ENCODE data around the gene DPF3. TPM values are rescaled to one million over a fixed set of nuclear protein-coding genes. Genes with fewer than 3 reads are reported as not detected.

The DPF3 gene
- total RNA-seq, 3 donors from 2014 or later: 0.48 to 0.95 (median 0.71) TPM

GRCh38 chr14:72851635-72852034 is 42.3 kb downstream of the DPF3 start:
- H3K27me3 Mint-ChIP-seq (ENCODE audit: low read depth): peaks cover 13% of the 10 kb centered on the region
- DNase-seq (no peak), ATAC-seq (no peak)
- H3K9me3 Mint-ChIP-seq: no peaks in the 10 kb centered on the region
- no peaks in the 10 kb centered on the region for H3K4me1 Mint-ChIP-seq (ENCODE audit: low read depth)
- H3K36me3 Mint-ChIP-seq (ENCODE audit: insufficient read depth): no peaks in the 10 kb centered on the region
- no peak overlapping the region for H3K4me3 Mint-ChIP-seq

DNA sequence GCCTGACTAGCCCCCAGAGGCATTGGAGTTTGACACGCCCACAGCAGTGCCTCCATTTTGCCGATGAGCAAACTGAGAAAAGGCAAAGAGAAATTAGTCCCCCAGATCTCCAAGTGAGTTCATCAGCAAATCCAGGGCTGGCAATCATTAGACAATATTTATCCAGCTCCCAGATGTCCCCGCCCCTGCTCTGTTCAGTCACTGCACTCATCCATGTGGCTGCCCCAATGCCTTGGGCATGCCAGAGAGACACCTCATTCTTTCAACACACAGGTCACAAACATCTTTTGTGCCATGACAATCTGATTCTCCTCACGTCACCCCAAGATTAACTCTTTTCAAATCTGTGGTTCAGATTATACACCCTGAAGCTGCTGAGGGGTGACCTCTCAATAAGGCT is 43.5 kb downstream of the DPF3 start:
- H3K9me3 Mint-ChIP-seq: no peaks in the 10 kb centered on the region
- H3K4me3 Mint-ChIP-seq: no peak overlapping the region
- no peak for DNase-seq
- peaks cover 13% of the 10 kb centered on the region for H3K27me3 Mint-ChIP-seq (ENCODE audit: low read depth)
- H3K36me3 Mint-ChIP-seq (ENCODE audit: insufficient read depth): no peaks in the 10 kb centered on the region
- no peak for ATAC-seq
- H3K4me1 Mint-ChIP-seq (ENCODE audit: low read depth): no peaks in the 10 kb centered on the region

DNA sequence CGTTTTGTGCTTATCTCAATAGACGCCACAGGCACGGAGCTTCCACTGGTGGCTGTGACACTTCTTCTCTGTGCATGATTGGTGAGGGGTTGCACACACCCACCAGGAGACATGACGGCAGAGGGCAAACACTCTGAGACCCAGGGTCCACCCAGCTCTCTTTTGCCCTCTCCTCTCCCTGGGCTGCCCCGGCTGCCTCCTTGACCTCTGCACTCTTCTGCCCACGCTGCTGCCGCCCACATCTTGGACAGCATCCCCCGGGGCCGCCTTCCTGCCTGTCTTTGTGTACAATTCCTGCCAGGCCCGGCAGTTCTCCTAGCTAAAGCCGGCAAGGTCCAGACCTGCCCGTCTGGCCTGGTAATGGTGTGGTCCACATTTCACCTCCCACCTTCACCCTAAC is 44.7 kb downstream of the DPF3 start:
- H3K27me3 Mint-ChIP-seq (ENCODE audit: low read depth): peaks cover 13% of the 10 kb centered on the region
- H3K4me1 Mint-ChIP-seq (ENCODE audit: low read depth): no peaks in the 10 kb centered on the region
- ATAC-seq: no peak
- DNase-seq: no peak
- H3K36me3 Mint-ChIP-seq (ENCODE audit: insufficient read depth): no peaks in the 10 kb centered on the region
- H3K9me3 Mint-ChIP-seq: no peaks in the 10 kb centered on the region
- no peak overlapping the region for H3K4me3 Mint-ChIP-seq

- no peaks in the 10 kb centered on the region for H3K4me1 Mint-ChIP-seq (ENCODE audit: low read depth)
- no peak overlapping the region for H3K4me3 Mint-ChIP-seq
- no peak for DNase-seq
- no peaks in the 10 kb centered on the region for H3K9me3 Mint-ChIP-seq
- H3K36me3 Mint-ChIP-seq (ENCODE audit: insufficient read depth): no peaks in the 10 kb centered on the region
- H3K27me3 Mint-ChIP-seq (ENCODE audit: low read depth): peaks cover 12% of the 10 kb centered on the region
- ATAC-seq: no peak
Observed at GRCh38 chr14:72847721-72848120, 46.2 kb downstream of the DPF3 start.

GRCh38 chr14:72845683-72846082 is 48.2 kb downstream of the DPF3 start:
- Mint-ChIP-seq H3K9me3 (no peaks in the 10 kb centered on the region), H3K36me3 (ENCODE audit: insufficient read depth) (no peaks in the 10 kb centered on the region), H3K4me3 (no peak overlapping the region), H3K4me1 (ENCODE audit: low read depth) (no peaks in the 10 kb centered on the region), H3K27me3 (ENCODE audit: low read depth) (peaks cover 5% of the 10 kb centered on the region)
- DNase-seq (no peak), ATAC-seq (no peak)

DNA sequence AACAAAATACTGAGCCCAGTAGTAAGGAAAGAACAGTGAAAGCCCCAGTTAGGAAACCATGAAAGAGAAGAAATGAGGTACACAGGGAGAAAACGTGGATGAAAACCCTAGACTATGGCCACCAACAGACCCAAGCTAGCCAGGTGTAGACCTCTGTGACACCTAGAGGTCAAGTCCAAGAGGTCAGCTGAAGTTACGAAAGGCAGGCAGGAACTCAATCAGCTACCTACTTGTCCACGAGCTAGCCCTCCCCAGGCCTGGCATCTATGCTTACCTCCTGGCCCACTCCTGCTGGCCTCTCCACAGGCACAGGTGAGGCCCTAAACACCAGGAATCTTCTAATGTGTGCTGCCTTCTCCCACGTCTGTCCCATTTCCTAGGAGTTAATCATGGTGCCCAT is 48.7 kb downstream of the DPF3 start:
- DNase-seq (no peak), ATAC-seq (no peak)
- no peaks in the 10 kb centered on the region for H3K36me3 Mint-ChIP-seq (ENCODE audit: insufficient read depth)
- peaks cover 3% of the 10 kb centered on the region for H3K27me3 Mint-ChIP-seq (ENCODE audit: low read depth)
- H3K4me3 Mint-ChIP-seq: no peak overlapping the region
- H3K4me1 Mint-ChIP-seq (ENCODE audit: low read depth): no peaks in the 10 kb centered on the region
- H3K9me3 Mint-ChIP-seq: no peaks in the 10 kb centered on the region

DNA sequence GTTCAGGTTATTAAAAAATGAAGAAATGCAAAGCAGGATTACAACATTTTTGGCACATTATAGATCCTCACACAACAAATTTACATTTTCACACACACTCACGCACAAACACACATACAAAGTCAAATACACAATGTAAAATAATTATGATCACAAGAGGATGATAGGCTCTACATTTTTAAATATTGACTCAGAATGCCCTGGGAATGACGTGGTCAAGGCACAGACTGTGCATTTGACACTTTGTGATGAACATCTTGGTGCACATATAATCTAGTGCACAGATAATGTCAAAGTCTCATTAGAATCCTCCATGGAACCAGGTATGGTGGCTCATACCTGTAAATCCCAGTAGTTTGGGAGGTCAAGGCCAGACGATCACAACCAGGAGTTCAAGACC is 49.4 kb downstream of the DPF3 start:
- Mint-ChIP-seq H3K27me3 (ENCODE audit: low read depth) (peaks cover 2% of the 10 kb centered on the region), H3K4me1 (ENCODE audit: low read depth) (no peaks in the 10 kb centered on the region), H3K4me3 (no peak overlapping the region), H3K9me3 (no peaks in the 10 kb centered on the region), H3K36me3 (ENCODE audit: insufficient read depth) (no peaks in the 10 kb centered on the region)
- no peak for ATAC-seq
- no peak for DNase-seq

- no peaks in the 10 kb centered on the region for H3K9me3 Mint-ChIP-seq
- peaks cover 2% of the 10 kb centered on the region for H3K27me3 Mint-ChIP-seq (ENCODE audit: low read depth)
- H3K36me3 Mint-ChIP-seq (ENCODE audit: insufficient read depth): no peaks in the 10 kb centered on the region
- H3K4me3 Mint-ChIP-seq: no peak overlapping the region
- no peak for DNase-seq
- no peak for ATAC-seq
- H3K4me1 Mint-ChIP-seq (ENCODE audit: low read depth): no peaks in the 10 kb centered on the region
Observed at GRCh38 chr14:72839753-72840607, 53.9 kb downstream of the DPF3 start.

GRCh38 chr14:72839351-72839750 is 54.5 kb downstream of the DPF3 start:
- Mint-ChIP-seq H3K9me3 (no peaks in the 10 kb centered on the region), H3K36me3 (ENCODE audit: insufficient read depth) (no peaks in the 10 kb centered on the region), H3K27me3 (ENCODE audit: low read depth) (peaks cover 2% of the 10 kb centered on the region), H3K4me1 (ENCODE audit: low read depth) (no peaks in the 10 kb centered on the region), H3K4me3 (no peak overlapping the region)
- no peak for DNase-seq
- no peak for ATAC-seq

DNA sequence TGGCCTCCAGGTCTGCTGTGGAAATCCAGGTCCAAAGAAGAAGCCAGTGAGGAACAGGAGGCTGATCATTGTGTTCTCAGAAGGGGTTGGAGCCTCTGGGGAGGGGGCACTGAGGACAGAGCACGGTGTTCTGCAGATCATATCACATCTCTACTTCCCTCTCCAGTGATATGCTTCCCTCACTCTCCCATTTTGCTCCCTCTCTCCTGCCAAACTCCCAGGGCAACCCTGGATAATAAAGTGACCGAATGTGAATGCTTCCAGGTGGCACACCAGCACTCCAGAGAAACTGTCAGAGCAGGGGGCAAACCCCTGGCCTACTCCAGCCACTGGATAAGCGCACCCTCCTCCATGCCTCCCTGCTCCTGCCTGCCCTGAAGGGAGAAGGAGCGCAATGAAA is 57.8 kb downstream of the DPF3 start:
- Mint-ChIP-seq H3K4me1 (ENCODE audit: low read depth) (no peaks in the 10 kb centered on the region), H3K9me3 (no peaks in the 10 kb centered on the region), H3K4me3 (no peak overlapping the region), H3K36me3 (ENCODE audit: insufficient read depth) (no peaks in the 10 kb centered on the region), H3K27me3 (ENCODE audit: low read depth) (peaks cover 8% of the 10 kb centered on the region)
- ATAC-seq (no peak), DNase-seq (no peak)

GRCh38 chr14:72833174-72833573 is 60.7 kb downstream of the DPF3 start:
- Mint-ChIP-seq H3K4me3 (no peak overlapping the region), H3K4me1 (ENCODE audit: low read depth) (no peaks in the 10 kb centered on the region), H3K9me3 (no peaks in the 10 kb centered on the region), H3K36me3 (ENCODE audit: insufficient read depth) (no peaks in the 10 kb centered on the region), H3K27me3 (ENCODE audit: low read depth) (peaks cover 13% of the 10 kb centered on the region)
- DNase-seq (no peak), ATAC-seq (no peak)

DNA sequence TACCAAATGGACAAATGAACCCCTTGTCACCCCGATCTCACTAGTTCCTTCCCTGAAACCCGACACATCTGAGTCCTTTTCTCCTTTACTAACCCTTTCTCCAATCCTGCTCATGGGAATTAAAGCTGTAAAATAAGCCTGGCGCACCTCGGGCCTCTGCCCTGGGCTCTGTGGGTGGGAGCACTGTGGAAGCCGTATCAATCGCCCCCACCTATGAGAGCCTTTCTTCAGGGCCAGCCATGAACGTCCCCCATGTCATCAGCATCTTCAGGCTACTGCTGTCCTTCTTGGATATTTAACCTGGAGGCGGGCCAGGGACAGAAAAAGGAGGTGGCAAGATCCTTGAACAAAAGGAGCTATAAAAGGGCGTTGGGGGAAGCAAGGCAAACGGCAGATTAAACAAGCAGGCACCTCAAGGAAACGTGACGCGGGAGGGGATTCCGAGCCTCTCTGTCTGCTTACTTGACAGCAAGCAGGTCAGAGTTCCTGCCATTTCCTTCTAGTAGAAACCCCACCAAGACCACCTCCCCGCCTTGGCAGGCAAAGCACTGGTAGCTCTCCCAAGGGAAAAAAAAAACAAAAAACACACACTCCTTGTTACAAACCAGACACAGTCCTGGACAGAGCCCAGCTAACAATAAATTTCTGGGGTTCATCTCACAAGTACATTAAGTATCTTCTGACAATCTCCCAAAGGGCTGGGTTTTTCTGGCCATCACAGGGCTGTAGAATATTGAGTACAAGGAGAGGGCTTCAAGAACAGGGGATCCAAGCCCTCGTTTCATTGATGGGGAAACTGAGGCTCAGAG is 62.9 kb downstream of the DPF3 start:
- Mint-ChIP-seq H3K4me1 (ENCODE audit: low read depth) (no peaks in the 10 kb centered on the region), H3K27me3 (ENCODE audit: low read depth) (peaks cover 20% of the 10 kb centered on the region), H3K9me3 (no peaks in the 10 kb centered on the region), H3K36me3 (ENCODE audit: insufficient read depth) (no peaks in the 10 kb centered on the region), H3K4me3 (no peak overlapping the region)
- DNase-seq (no peak), ATAC-seq (no peak)

DNA sequence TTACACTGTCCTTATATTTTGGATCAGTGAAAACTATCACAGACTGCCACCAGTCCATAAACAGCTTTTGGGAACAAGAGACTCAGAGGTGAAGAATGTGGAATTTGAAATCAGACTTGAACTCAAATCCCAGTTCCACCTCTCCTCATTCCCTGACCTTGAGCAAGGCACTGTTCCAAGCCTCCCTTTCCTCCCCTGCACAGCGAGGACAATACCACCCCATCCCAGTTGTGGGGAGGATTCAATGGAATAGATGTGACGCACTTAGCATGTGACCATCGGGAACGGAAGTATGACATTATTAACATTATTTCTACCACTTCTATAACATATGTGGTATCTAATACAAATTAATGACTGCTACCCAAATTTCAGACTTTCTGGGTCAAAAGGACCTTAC is 63.5 kb downstream of the DPF3 start:
- no peaks in the 10 kb centered on the region for H3K36me3 Mint-ChIP-seq (ENCODE audit: insufficient read depth)
- DNase-seq (no peak), ATAC-seq (no peak)
- no peaks in the 10 kb centered on the region for H3K4me1 Mint-ChIP-seq (ENCODE audit: low read depth)
- peaks cover 24% of the 10 kb centered on the region for H3K27me3 Mint-ChIP-seq (ENCODE audit: low read depth)
- H3K9me3 Mint-ChIP-seq: no peaks in the 10 kb centered on the region
- H3K4me3 Mint-ChIP-seq: no peak overlapping the region

GRCh38 chr14:72828604-72829003 is 65.3 kb downstream of the DPF3 start:
- ATAC-seq (no peak), DNase-seq (no peak)
- H3K27me3 Mint-ChIP-seq (ENCODE audit: low read depth): peaks cover 28% of the 10 kb centered on the region
- H3K36me3 Mint-ChIP-seq (ENCODE audit: insufficient read depth): no peaks in the 10 kb centered on the region
- no peaks in the 10 kb centered on the region for H3K4me1 Mint-ChIP-seq (ENCODE audit: low read depth)
- no peaks in the 10 kb centered on the region for H3K9me3 Mint-ChIP-seq
- H3K4me3 Mint-ChIP-seq: no peak overlapping the region

DNA sequence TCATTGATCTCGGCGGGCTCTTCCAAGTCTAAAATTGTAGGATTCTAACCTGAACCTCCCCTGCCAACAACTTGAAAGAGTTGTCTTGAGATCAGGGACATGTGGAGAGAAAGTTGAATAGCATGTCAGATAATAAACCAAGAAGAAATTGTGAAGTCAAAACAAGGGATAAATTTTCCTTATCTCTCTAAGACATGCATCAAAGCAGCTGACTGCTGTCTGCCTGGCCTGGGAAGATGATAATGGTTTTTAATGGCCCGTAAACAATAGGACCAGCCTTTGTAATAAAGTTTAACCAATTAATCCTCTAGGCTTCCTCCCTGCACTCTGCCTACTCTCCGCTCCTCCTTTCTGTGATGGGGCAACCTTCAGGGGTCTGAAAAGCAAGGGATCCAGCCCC is 67.9 kb downstream of the DPF3 start:
- Mint-ChIP-seq H3K4me3 (no peak overlapping the region), H3K36me3 (ENCODE audit: insufficient read depth) (no peaks in the 10 kb centered on the region), H3K27me3 (ENCODE audit: low read depth) (peaks cover 22% of the 10 kb centered on the region), H3K4me1 (ENCODE audit: low read depth) (no peaks in the 10 kb centered on the region), H3K9me3 (no peaks in the 10 kb centered on the region)
- DNase-seq (no peak), ATAC-seq (no peak)
